HG02981 (cell line): ENCODE data around the gene TUT7.
"Not testable (repeated sequence)": the region's sequence is repeated elsewhere in the genome, so short reads cannot be mapped to it uniquely, and the experiment has no call there.

Experiments
- ATAC-seq: cut with Tn5 transposase; IDR thresholded peaks from one replicate; pipeline ENCODE4 v1.9.1; 2021; ENCODE audit warnings: mild to moderate bottlenecking, moderate library complexity; ENCODE audit not compliant: unreplicated experiment

Gene TUT7

GRCh38 chr9:86349271-86349670 lies 4.9 kb downstream of the TUT7 start:
- ATAC-seq, result no peak

DNA sequence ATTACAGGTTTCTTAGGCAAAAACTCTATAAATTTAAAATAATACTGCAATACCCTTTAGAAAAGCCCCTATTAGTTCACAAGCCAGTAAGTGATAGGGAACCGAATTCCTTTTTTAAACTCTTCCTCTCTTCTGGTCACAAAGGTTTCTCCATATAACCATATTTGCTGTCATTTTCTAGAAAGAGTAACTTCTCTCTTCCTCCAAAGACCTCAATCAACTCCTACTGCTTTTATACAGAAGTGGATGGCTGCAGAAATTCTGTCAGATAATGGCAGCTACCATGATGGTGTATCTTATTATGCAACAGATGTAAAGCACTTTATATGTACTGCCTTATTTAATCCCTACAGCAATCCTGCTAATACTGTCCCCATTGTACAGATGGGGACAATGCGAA lies 6.2 kb downstream of the TUT7 start:
- no peak for ATAC-seq

DNA sequence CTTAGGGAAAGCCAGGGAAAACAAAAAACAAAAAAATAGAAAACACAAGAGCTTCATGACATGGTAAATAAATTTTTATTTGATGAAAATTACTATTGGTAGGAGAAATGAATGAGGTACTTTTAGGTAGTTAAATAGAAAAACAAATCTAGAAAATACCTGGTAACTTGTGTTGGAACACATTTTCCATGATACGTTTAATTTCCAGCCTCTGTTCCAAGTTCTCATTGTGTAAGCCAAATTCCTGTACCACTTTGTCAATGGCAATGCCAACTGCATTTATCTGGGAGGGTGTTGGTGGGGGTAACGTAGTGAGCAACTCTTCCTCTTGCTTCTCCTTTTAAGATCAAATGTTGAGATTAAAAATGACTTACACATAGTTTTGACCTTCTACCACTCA lies 9.4 kb downstream of the TUT7 start:
- no peak for ATAC-seq

DNA sequence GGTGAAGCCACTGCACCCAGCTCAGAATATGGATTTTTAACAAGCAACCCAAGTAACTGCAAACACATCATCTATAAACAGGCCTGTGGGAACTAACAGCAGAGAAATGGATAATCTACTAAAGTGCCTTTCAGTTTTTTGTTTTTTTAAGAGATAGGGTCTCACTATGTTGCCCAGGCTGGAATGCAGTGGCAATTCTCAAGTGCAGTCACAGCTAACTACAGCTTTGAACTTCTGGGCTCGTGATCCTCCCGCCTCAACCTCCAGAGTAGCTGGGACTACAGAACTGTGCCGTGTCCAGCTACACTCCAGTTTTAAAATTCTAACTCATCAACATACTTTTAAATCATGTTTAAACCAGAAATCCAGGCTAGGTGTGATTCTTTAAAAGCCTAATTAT lies 11.9 kb downstream of the TUT7 start:
- no peak for ATAC-seq

DNA sequence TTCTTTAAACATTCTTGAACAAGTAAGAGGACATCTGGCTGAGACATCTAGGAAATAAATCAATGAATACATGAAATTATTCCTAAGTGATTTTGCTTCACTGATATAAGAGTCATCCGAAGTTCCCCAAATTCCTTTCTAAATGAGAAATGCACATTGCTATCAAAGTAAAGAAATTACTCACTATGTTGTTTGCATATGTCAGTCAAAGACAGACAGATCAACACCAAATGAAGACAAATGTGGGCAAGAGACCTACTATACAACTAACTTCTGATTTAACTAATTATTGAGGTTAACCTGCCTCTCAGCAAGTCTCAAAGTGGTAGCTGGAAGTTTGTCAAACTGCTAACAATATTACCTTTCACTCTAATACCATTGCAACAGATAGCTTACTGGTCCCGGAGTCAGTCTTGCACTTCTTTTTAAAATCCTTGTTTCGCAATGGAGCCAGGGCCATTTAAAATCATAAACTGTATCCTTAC lies 13.2 kb downstream of the TUT7 start:
- no peak for ATAC-seq

- no peak for ATAC-seq
These were observed 13.7 kb downstream of the TUT7 start for GRCh38 chr9:86340356-86341006.

DNA sequence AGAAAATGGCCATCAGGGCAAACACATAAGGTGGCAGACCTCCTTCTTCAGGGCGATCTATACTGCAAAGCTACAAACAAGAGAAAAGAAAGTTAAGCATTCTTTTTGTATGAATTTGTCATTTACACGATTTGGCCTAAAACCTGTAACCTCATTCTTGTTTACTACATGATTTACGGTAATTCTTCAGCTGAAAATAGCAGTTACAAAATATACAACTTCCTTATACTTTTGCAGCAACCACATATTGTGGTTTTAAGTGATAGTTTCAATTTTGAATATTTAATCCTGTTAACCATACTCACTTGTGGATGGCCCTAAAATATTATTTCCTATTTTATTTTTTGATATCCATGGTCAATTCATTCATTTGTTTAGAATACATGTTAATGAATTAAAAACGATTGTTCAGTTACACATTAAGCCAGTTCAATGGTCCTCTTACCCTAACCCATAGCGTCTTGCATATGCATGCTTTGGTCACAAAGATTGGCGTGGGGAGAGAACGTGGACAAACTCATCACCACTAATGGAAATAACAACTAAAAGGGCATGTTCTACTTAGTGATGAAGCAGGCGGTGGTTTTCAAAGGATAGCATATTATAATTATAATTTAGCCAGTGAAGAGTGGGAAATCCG lies 16.6 kb downstream of the TUT7 start:
- ATAC-seq, result no peak

DNA sequence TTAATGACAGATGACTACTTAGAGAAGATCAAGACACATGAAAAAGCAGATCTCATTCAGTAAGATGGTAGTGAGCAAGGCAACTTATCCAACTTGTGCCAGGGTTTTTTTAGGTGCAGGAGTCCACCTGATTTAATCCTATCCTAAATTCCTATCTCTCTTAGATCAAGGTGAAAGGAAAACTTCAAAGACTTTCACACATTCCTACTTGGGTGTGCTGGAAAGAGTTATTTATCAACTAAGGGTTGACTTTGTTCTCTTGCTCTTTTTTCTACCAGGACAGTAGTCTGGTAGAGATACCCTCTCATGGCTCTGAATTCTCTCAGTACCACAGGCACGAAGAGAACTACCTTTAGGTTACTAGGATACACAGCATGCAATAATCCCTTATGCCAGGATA lies 18.2 kb downstream of the TUT7 start:
- no peak for ATAC-seq

GRCh38 chr9:86333651-86334050 lies 20.6 kb downstream of the TUT7 start:
- ATAC-seq, result no peak

DNA sequence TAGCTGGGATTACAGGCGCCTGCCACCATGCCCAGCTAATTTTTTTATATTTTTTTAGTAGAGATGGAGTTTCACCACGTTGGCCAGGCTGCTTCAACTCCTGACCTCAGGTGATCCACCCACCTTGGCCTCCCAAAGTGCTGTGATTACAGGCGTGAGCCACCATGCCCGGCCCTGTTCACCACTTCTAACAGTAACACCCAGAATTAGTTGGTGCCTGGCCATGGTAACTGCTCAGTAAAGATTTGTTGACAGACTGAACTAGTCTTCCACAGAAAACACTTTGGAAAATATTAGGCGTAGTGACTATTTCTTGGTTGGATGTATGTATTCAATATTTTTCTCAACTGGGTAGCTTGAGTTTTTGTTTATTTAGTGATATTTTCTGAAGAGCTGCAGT lies 24.0 kb downstream of the TUT7 start:
- no peak for ATAC-seq

DNA sequence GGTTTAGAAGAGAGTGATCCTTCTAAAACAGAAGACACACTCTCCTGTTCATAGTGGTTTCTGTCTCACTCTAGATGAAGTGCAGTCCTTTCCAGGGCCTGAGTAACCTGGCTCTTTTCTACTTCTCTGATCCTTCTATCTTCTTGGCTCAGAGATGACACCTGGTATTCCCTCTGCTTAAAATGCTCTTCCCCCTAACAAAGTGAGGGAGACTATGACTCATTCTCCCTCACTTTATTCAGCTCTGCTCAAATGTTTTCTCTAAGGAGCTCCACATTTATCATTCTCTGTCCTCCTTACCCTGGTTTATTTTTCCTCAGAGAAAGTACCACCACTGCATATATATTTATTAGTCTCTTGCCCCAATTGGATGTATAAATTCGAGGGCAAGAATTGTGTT lies 24.6 kb downstream of the TUT7 start:
- ATAC-seq, result no peak

- ATAC-seq, result no peak
These were observed 26.1 kb downstream of the TUT7 start for GRCh38 chr9:86328156-86328555.

GRCh38 chr9:86326536-86326935 lies 27.7 kb downstream of the TUT7 start:
- ATAC-seq, result no peak

DNA sequence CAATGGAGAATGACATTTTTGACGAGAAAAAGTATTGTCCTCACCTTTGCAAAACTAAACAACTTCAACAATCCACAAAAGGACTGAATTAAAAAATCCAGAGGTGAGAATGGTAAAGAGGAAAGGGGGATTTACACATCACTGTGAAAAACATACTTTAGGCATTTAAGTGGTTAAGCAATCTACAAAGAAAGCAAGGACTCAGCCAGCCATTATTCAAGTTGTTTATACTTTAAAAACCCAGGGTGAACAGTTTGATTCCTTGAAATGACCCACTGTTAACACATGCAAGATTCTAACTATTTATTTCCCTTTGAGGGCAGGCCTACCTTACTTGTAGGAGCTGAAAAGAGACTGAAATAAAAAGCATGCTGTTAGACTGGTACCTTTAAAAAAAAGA lies 29.3 kb downstream of the TUT7 start:
- no peak for ATAC-seq

DNA sequence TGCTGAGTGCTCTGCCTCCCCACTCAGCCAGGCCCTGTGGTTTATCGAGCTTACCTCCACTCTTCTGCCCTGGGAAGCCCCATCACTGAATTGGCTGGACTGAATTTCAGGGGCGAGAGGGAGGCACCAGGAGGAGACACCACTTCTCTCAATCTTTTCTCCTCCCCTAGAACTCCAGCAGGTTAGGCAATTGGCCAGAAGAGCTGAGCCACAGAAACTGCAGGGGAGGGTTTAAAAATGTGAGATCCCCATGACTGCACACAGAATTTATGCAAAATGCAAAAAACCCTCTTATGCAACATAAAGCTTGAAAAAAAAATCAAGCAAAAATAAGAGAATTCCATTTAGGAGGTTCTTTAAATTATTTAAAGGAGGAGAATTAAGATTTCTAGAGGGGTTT lies 29.9 kb downstream of the TUT7 start:
- no peak for ATAC-seq

DNA sequence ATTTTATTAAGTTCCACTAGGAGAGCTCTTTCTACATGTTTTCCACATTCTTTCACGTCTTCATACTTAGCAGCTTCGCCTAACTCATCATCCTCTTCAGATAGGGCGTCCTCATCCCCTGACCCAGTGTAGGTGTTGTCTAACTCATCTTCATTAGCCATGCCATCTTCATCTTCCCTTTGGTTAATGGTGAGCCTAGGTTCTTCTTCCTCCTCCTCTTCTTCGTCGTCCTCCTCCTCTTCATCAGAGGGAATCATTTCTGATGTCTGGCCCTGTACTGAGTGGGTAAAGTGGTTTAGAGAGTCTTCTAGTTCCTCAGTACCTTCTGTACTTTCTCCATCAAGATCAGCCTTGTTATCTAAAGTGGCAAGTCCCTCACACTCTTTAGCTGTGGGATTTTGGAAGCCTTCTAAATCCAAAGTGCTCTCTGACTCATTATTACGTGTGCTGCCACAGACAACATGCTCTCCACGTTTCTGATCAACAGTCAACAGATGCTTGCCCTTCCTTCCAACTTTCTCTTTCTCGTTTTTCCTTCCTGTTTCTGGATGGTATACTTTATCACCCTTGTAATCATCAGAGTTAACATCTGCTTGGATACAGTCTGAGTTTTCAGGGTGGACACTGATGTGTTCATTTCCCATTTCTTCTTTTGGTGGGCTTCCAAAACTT lies 31.1 kb downstream of the TUT7 start:
- ATAC-seq, result no peak

DNA sequence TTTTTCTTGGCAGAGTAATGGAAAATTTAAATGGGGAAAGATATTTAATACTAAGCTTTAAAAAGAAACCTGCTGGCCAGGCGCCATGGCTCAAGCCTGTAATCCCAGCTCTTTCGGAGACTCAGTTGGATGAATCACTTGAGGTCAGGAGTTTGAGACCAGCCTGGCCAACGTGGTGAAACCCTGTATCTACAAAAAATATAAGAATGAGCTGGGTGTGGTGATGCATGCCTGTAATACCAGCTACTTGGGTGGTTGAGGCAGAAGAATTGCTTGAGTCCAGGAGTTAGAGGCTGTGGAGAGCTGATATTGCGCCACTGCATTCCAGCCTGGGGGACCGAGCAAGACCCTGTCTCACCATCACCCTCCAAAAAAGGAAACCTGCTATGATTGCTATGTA lies 32.8 kb downstream of the TUT7 start:
- ATAC-seq, result no peak

GRCh38 chr9:86318187-86318586 lies 36.0 kb downstream of the TUT7 start:
- no peak for ATAC-seq

DNA sequence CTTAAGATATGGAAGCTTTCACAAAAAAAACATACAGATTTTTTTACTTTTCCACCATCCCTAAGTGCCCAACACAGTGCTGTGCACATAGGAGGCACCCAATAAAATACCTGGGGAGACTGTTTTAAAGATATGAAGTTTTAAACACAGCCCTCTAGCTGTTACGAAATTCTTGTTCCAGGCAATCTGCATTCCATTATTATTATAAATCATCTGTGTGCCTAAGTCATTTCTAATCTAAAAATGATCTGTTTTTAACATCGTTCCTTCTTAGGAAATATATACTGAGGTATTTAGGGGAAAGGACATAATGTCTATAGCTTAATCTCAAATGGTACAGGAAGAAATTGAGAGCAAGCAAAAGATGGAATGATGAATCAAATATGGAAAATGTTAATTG lies 39.1 kb downstream of the TUT7 start:
- ATAC-seq, result no peak

GRCh38 chr9:86312959-86313358 lies 41.3 kb downstream of the TUT7 start:
- ATAC-seq, result not testable (repeated sequence)

DNA sequence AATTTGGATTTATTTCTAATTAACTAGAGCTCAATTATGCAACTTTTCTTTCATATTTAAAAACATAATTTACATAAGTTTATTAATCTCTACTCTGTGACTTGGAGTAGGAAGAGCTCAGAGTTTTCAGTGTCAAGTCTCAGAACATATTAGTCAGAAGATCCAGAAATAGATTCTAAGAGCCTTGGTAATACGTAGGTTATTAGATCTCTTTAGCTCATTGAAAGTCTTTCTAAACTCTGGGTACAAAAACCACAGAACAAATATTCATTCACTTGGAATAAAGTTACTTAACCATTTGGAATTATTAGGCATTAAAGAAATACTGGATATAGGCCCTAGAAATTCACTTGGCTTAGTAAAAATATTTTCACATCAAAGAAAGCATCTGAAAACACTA lies 45.5 kb downstream of the TUT7 start:
- ATAC-seq, result no peak

DNA sequence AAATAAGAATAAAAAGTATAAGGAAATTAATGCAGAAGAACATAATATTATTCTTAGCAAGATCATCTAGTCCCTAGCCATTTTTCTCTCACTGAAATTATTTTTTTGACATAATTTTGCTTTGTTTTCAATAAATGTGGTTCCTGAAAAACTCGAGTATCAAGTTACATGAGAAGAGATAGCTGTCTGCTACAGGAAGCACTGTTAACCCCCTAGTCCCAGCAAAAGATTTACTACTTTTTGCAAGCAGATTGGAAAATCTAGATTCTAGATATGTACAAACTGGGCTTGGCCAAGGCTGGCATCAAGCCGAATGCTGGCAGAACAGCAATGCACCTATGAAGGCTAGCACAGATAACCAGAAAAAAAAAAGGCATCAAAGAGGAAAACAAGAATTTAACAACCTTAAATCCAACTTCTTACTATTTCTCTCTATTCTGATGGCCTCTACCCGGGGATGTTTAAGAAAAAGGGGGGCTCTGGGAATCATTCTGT lies 49.9 kb downstream of the TUT7 start:
- ATAC-seq, result no peak
